ENCODE data around the gene NOX4.
"Not testable (repeated sequence)": the region's sequence is repeated elsewhere in the genome, so short reads cannot be mapped to it uniquely, and the experiment has no call there.

Gene NOX4

GRCh38 chr11:89381094-89381493 lies 110.1 kb downstream of the NOX4 start:
- H3K4me3 ChIP-seq (ENCODE audit: low read depth, low read length) = no peak overlapping the region
- no peak for DNase-seq (ENCODE audit: low read depth)
- no peak for TF ChIP-seq CTCF (IDR thresholded peaks at IDR 0.05; ENCODE audit: insufficient read depth, low read depth, low read length, missing control alignments)

- not testable (repeated sequence) for DNase-seq (ENCODE audit: low read depth); H3K4me3 ChIP-seq (ENCODE audit: low read depth, low read length)
Measured at GRCh38 chr11:89379976-89380771, 111.0 kb downstream of the NOX4 start.

GRCh38 chr11:89378986-89379385 lies 112.2 kb downstream of the NOX4 start:
- not testable (repeated sequence) for DNase-seq (ENCODE audit: low read depth); H3K4me3 ChIP-seq (ENCODE audit: low read depth, low read length)

- H3K4me3 ChIP-seq (ENCODE audit: low read depth, low read length); DNase-seq (ENCODE audit: low read depth): not testable (repeated sequence)
Measured at GRCh38 chr11:89369356-89369755, 121.8 kb downstream of the NOX4 start.

- H3K4me3 ChIP-seq (ENCODE audit: low read depth, low read length); DNase-seq (ENCODE audit: low read depth): not testable (repeated sequence)
Measured at GRCh38 chr11:89364856-89365255, 126.3 kb downstream of the NOX4 start.

- no peak for TF ChIP-seq CTCF (IDR thresholded peaks at IDR 0.05; ENCODE audit: insufficient read depth, low read depth, low read length, missing control alignments)
- no peak overlapping the region for H3K4me3 ChIP-seq (ENCODE audit: low read depth, low read length)
- no peak for DNase-seq (ENCODE audit: low read depth)
Measured at GRCh38 chr11:89361734-89362133, 129.4 kb downstream of the NOX4 start.

GRCh38 chr11:89359208-89359607 lies 132.0 kb downstream of the NOX4 start:
- not testable (repeated sequence) for DNase-seq (ENCODE audit: low read depth); H3K4me3 ChIP-seq (ENCODE audit: low read depth, low read length)

- no peak overlapping the region for H3K4me3 ChIP-seq (ENCODE audit: low read depth, low read length)
- no peak for DNase-seq (ENCODE audit: low read depth)
- no peak for TF ChIP-seq CTCF (IDR thresholded peaks at IDR 0.05; ENCODE audit: insufficient read depth, low read depth, low read length, missing control alignments)
Measured at GRCh38 chr11:89358761-89359160, 132.4 kb downstream of the NOX4 start.

GRCh38 chr11:89355646-89356045 lies 135.5 kb downstream of the NOX4 start:
- TF ChIP-seq CTCF (IDR thresholded peaks at IDR 0.05; ENCODE audit: insufficient read depth, low read depth, low read length, missing control alignments) = no peak
- H3K4me3 ChIP-seq (ENCODE audit: low read depth, low read length) = no peak overlapping the region
- no peak for DNase-seq (ENCODE audit: low read depth)

GRCh38 chr11:89354513-89354912 lies 136.7 kb downstream of the NOX4 start:
- H3K4me3 ChIP-seq (ENCODE audit: low read depth, low read length); DNase-seq (ENCODE audit: low read depth): not testable (repeated sequence)
